Activated naive CD4-positive, alpha-beta T cell treated with anti-CD3 and anti-CD28 coated beads for 36 hours (primary cell): ENCODE results near the gene TCF12. TPM values are rescaled to one million over a fixed set of nuclear protein-coding genes. Genes with fewer than 3 reads are reported as not detected.

Experiments used
- CTCF ChIA-PET: fragments of 350-600 bp; sonication (Branson Sonifier 250); formaldehyde crosslinking; loops from one replicate; lab custom pipeline; 2021; ENCODE audit warnings: antibody characterized with exemption; lab: Charles Lee
- DNase-seq: peaks from one replicate; pipeline ENCODE4 v3.0.0-alpha.2; 2020
- H3K27ac Mint-ChIP-seq: one replicate; pipeline ENCODE4 v1.8.0; 2021; ENCODE audit warnings: mild to moderate bottlenecking, mixed read lengths
- H3K27me3 Mint-ChIP-seq: one replicate; pipeline ENCODE4 v1.8.0; 2021; ENCODE audit warnings: low read depth, mixed read lengths
- H3K36me3 Mint-ChIP-seq: one replicate; pipeline ENCODE4 v1.8.0; 2021; ENCODE audit warnings: low read depth, mixed read lengths
- H3K4me1 Mint-ChIP-seq: one replicate; pipeline ENCODE4 v1.8.0; 2021; ENCODE audit warnings: low read depth, mixed read lengths
- H3K4me3 Mint-ChIP-seq: one replicate; pipeline ENCODE4 v1.8.0; 2021; ENCODE audit warnings: mild to moderate bottlenecking, moderate library complexity, mixed read lengths
- H3K9me3 Mint-ChIP-seq: one replicate; pipeline ENCODE4 v1.8.0; 2021; ENCODE audit warnings: mixed read lengths
- intact Hi-C: fragments of 100-400 bp; cut with micrococcal nuclease; formaldehyde crosslinking; loops from one replicate; pipeline ENCODE4 v1.15.1; 2023
- total RNA-seq, 2 experiments: library from RNA; stranded (reverse); gene quantifications; one replicate each; pipeline ENCODE4 v1.2.3, GENCODE V29; 2021

The TCF12 gene
- total RNA-seq, 2 experiments from 2014 or later = 65.7 to 70.7 TPM

GRCh38 chr15:56890038-56890437 is 28.4 kb upstream of the TCF12 start:
- peaks cover 20% of the 10 kb centered on the region for H3K4me1 Mint-ChIP-seq
- CTCF ChIA-PET = no interaction called here

GRCh38 chr15:56891852-56892440 is 26.5 kb upstream of the TCF12 start:
- CTCF ChIA-PET = no interaction called here
- no peak for DNase-seq
- Mint-ChIP-seq H3K27ac (no peak overlapping the region), H3K4me1 (peaks cover 12% of the 10 kb centered on the region), H3K9me3 (no peaks in the 10 kb centered on the region), H3K27me3 (no peaks in the 10 kb centered on the region), H3K4me3 (no peak overlapping the region), H3K36me3 (peaks cover under 1% of the 10 kb centered on the region)
- intact Hi-C loops = no loop called here

More at GRCh38 chr15:56890038-56890437, 28.4 kb upstream of the TCF12 start:
- H3K36me3 Mint-ChIP-seq = no peaks in the 10 kb centered on the region
- no peak overlapping the region for H3K4me3 Mint-ChIP-seq
- DNase-seq = no peak
- no peaks in the 10 kb centered on the region for H3K9me3 Mint-ChIP-seq
- intact Hi-C loops = no loop called here
- H3K27me3 Mint-ChIP-seq = no peaks in the 10 kb centered on the region
- no peak overlapping the region for H3K27ac Mint-ChIP-seq

- Mint-ChIP-seq H3K27ac (no peak overlapping the region), H3K9me3 (no peaks in the 10 kb centered on the region), H3K4me3 (no peak overlapping the region), H3K4me1 (peaks cover 8% of the 10 kb centered on the region), H3K27me3 (no peaks in the 10 kb centered on the region), H3K36me3 (peaks cover 2% of the 10 kb centered on the region)
- CTCF ChIA-PET = no interaction called here
- DNase-seq = no peak
- intact Hi-C loops = no loop called here
Observed at GRCh38 chr15:56892659-56893363, 25.6 kb upstream of the TCF12 start.

GRCh38 chr15:56893364-56893678 is 25.1 kb upstream of the TCF12 start:
- H3K4me3 Mint-ChIP-seq = no peak overlapping the region
- peaks cover 2% of the 10 kb centered on the region for H3K36me3 Mint-ChIP-seq
- no peaks in the 10 kb centered on the region for H3K9me3 Mint-ChIP-seq
- H3K4me1 Mint-ChIP-seq = peaks cover 4% of the 10 kb centered on the region
- DNase-seq = no peak
- no peaks in the 10 kb centered on the region for H3K27me3 Mint-ChIP-seq
- intact Hi-C loops = no loop called here
- no peak overlapping the region for H3K27ac Mint-ChIP-seq
- CTCF ChIA-PET = no interaction called here

- Mint-ChIP-seq H3K27ac (no peak overlapping the region), H3K4me1 (no peaks in the 10 kb centered on the region), H3K27me3 (no peaks in the 10 kb centered on the region), H3K4me3 (no peak overlapping the region), H3K36me3 (peaks cover 2% of the 10 kb centered on the region), H3K9me3 (no peaks in the 10 kb centered on the region)
- CTCF ChIA-PET = interaction anchor here (0.6 kb wide), 1 partner anchor 534 kb away, joined by 3 read pairs; no protein-coding TSS in a partner anchor
- DNase-seq = no peak
- intact Hi-C loops = no loop called here
Observed at GRCh38 chr15:56894601-56895000, 23.8 kb upstream of the TCF12 start.

- no peak for DNase-seq
- peaks cover 6% of the 10 kb centered on the region for H3K36me3 Mint-ChIP-seq
- CTCF ChIA-PET = no interaction called here
- H3K27ac Mint-ChIP-seq = no peak overlapping the region
- H3K4me3 Mint-ChIP-seq = no peak overlapping the region
- intact Hi-C loops = no loop called here
- peaks cover 3% of the 10 kb centered on the region for H3K4me1 Mint-ChIP-seq
- H3K9me3 Mint-ChIP-seq = peaks cover 4% of the 10 kb centered on the region
- H3K27me3 Mint-ChIP-seq = no peaks in the 10 kb centered on the region
Observed at GRCh38 chr15:56901931-56902330, 16.5 kb upstream of the TCF12 start.

- no peak for DNase-seq
- H3K9me3 Mint-ChIP-seq = peaks cover 4% of the 10 kb centered on the region
- H3K27ac Mint-ChIP-seq = no peak overlapping the region
- no peak overlapping the region for H3K4me3 Mint-ChIP-seq
- peaks cover 7% of the 10 kb centered on the region for H3K4me1 Mint-ChIP-seq
- H3K36me3 Mint-ChIP-seq = peaks cover 6% of the 10 kb centered on the region
- intact Hi-C loops = no loop called here
- H3K27me3 Mint-ChIP-seq = no peaks in the 10 kb centered on the region
- CTCF ChIA-PET = interaction anchor here (2.0 kb wide), 1 partner anchor 11 kb away, joined by 5 read pairs; the partner anchor contains the start of gene TCF12
Observed at GRCh38 chr15:56906766-56907165, 11.7 kb upstream of the TCF12 start.

GRCh38 chr15:56910801-56911200 is 7.6 kb upstream of the TCF12 start:
- DNase-seq = no peak
- H3K9me3 Mint-ChIP-seq = no peaks in the 10 kb centered on the region
- intact Hi-C loops = no loop called here
- H3K27ac Mint-ChIP-seq = no peak overlapping the region
- CTCF ChIA-PET = interaction anchor here (0.7 kb wide), 1 partner anchor 53 kb away, joined by 3 read pairs; no protein-coding TSS in a partner anchor
- peaks cover 2% of the 10 kb centered on the region for H3K36me3 Mint-ChIP-seq
- no peak overlapping the region for H3K4me3 Mint-ChIP-seq
- H3K4me1 Mint-ChIP-seq = peaks cover 14% of the 10 kb centered on the region
- no peaks in the 10 kb centered on the region for H3K27me3 Mint-ChIP-seq

- CTCF ChIA-PET = no interaction called here
- H3K27me3 Mint-ChIP-seq = no peaks in the 10 kb centered on the region
- H3K27ac Mint-ChIP-seq = no peak overlapping the region
- H3K4me1 Mint-ChIP-seq = peaks cover 16% of the 10 kb centered on the region
- intact Hi-C loops = no loop called here
- H3K9me3 Mint-ChIP-seq = no peaks in the 10 kb centered on the region
- DNase-seq = no peak
- peaks cover 4% of the 10 kb centered on the region for H3K36me3 Mint-ChIP-seq
- no peak overlapping the region for H3K4me3 Mint-ChIP-seq
Observed at GRCh38 chr15:56913241-56913640, 5.2 kb upstream of the TCF12 start.

GRCh38 chr15:56913670-56914069 is 4.8 kb upstream of the TCF12 start:
- no peak for DNase-seq
- Mint-ChIP-seq H3K27me3 (no peaks in the 10 kb centered on the region), H3K27ac (no peak overlapping the region), H3K4me1 (peaks cover 16% of the 10 kb centered on the region), H3K9me3 (no peaks in the 10 kb centered on the region), H3K4me3 (no peak overlapping the region), H3K36me3 (peaks cover 4% of the 10 kb centered on the region)
- intact Hi-C loops = no loop called here
- CTCF ChIA-PET = no interaction called here

GRCh38 chr15:56915888-56916287 is 2.6 kb upstream of the TCF12 start:
- Mint-ChIP-seq H3K4me3 (no peak overlapping the region), H3K4me1 (peaks cover 23% of the 10 kb centered on the region), H3K27ac (no peak overlapping the region), H3K9me3 (no peaks in the 10 kb centered on the region), H3K36me3 (peaks cover 11% of the 10 kb centered on the region), H3K27me3 (no peaks in the 10 kb centered on the region)
- intact Hi-C loops = loop anchor here (5.0 kb wide), 3 partner anchors 161 to 296 kb away; no protein-coding TSS in a partner anchor
- DNase-seq = no peak
- CTCF ChIA-PET = no interaction called here

GRCh38 chr15:56916825-56917477 is 1.5 kb upstream of the TCF12 start:
- Mint-ChIP-seq H3K27me3 (no peaks in the 10 kb centered on the region), H3K36me3 (peaks cover 12% of the 10 kb centered on the region), H3K27ac (no peak overlapping the region), H3K9me3 (no peaks in the 10 kb centered on the region), H3K4me3 (no peak overlapping the region), H3K4me1 (peaks cover 24% of the 10 kb centered on the region)
- DNase-seq = no peak
- CTCF ChIA-PET = no interaction called here
- intact Hi-C loops = loop anchor here (5.0 kb wide), 3 partner anchors 160 to 295 kb away; no protein-coding TSS in a partner anchor
